NCI-H128 (cell line): ENCODE data around the gene NEDD8.

Experiments
- DNase-seq: peaks from one replicate; lab custom pipeline; 2025; ENCODE audit not compliant: unreplicated experiment; lab: John Stamatoyannopoulos, UW

The NEDD8 gene

DNA sequence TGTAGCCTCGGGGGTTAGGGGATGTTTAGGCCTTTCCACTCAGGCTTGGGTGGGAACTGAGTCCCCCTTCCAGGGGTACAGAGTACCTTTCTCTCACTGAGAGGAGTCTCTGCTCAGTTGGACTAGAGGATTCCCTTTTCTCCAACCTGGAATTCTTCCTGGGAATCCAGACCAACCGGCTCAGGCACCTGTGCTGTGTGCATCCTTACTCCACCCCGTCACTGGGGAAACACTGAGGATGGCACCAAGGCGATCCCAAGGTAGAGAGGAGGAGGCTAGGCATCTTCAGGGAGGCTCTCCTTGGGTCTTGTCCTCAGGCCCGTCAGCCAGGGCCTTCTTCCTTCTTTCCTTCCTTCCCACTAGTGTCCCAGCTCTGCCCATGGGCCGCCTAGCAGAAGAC lies 31.7 kb upstream of the NEDD8 start:
- DNase-seq: no peak

DNA sequence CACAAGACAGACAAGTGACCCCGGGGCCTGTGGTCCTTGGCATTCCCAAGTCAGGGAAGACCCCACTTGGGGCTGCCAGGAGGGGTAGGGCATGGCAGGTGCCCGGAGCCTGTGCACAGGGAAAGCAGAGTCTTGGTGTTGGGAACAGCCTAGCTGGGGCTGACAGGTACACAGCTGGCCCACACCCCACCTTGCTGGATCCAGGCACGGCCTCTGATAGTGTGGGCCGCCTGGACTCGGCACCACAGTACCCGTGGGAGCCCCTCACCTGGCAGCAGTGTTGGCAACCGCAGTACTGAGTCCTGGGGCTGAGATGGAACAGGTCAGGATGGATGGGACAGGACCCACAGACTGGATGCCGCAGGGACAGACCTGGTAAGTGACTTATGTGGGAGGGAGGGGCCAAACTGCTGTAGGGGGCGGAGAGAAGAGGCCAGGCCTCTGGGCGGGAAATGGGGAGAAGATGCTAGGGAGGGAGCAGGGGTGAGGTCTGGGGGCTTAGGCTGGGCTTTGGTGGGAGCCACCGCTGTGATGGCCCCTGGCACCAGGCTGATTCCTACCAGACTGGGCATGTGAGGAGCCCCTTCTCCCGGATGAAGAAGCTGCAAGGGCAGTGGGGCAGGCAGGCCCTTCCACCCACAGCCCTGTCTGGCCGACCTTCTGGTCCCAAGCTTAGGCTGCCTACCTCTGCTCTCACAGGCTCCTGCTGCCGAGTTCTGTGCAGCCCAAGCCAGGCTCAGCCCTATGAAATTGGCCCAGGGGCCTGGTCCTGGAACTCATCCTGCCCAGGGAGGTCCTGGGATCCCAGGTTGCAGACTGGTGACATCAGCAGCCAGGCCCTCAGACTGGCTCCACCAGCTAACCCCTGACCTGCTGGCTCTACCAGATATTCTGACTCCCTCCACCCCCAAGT lies 30.9 kb upstream of the NEDD8 start, which contains the start of gene TGM1:
Gene TGM1 (minus strand): TSS at position 357 of the 913 bp plus-strand sequence. CDS start 825 bp downstream, outside the sequence.
- no peak for DNase-seq

GRCh38 chr14:24261969-24262327 lies 29.8 kb upstream of the NEDD8 start:
- DNase-seq: no peak

GRCh38 chr14:24261256-24261968 lies 29.2 kb upstream of the NEDD8 start:
- DNase-seq: no peak

- DNase-seq: no peak
Observed at GRCh38 chr14:24260780-24261157, 28.6 kb upstream of the NEDD8 start.

DNA sequence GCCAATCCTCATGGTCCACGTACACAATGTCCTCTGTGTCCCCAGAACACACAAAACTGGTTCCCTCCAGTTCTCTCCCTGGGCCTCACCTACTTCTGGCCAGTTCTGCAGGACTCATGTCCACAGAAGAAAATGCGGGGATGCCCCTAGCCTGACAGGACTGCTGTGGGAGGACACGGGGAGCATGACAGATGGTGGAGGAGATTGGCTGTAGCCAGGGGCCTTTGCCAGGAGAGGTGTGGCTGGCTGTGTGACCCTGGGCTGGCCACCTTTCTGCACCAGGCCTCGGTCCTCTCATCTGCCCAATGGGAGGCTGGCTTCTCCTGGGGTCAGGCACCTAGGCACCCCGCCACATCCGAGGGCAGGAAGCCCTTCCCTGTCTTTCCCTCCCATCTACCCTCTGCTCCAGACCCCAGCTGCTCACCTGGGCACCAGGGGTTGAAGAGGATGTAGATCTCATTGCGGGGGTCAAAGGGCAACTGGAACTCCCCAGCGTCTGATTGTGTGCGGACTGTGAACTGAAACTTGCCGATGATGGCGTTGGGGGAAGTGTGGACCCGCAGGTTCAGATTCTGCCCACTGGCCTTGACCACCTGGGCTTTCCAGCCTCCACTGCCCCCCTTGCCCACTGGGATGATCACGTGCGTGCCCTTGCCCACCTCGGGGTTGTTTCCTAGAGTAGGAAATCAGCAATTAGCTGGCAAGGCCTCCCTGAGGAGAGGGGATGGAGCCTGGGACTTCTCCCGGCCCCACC lies 28.0 kb upstream of the NEDD8 start:
- no peak for DNase-seq

GRCh38 chr14:24259282-24260025 lies 27.3 kb upstream of the NEDD8 start:
- no peak for DNase-seq

DNA sequence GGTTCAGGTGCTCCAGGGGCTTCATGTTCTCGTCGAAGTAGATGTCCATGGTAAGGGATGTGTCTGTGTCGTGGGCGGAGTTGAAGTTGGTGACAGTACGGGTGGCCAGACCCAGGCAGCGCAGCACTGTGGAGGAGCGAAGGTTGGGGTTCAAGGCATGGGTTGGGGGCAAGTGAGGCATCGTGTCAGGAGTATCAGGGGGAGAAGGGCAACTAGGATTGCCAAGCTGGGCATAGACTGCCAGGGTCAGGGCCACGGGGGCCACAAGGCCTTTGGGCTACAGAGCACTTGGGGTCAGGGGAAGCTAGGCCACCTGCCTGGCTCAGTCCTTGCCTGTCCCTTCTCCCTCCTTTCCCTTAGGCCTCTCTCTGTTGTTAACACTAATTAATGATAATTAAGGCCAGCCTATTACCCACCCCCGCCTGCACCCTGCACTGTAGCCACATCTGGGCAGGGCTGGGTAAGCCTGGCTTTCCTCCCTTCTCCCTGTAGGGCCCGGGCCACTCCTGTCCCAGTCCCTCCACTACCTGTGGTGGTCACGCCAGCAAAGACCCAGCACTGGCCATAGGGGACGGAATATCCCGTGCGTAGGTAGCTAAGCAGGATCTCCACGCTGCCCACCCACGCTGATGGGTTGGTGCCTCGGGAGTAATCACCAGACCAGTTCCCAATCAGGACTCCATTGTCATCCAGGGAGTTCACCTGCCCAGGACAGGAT lies 26.5 kb upstream of the NEDD8 start:
- no peak for DNase-seq

DNA sequence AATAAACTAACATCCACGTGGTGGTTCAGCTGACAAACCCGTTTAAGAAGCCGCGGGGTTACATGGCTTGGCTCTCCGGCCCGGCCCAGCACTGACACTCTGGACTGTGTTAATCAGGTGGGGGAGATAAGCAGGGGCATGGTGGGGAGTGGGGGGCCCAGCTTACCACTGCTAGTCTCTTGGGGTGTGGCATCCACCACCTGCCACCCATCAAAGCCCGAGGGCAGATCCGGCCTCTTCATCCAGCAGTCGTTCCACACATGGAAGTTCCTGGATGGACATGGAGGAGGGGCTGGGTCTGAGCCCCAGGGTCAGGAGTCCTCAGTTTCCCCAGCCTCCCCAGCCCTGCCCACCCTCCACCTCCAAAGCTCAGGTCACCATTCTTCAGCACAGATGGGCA lies 26.0 kb upstream of the NEDD8 start:
- no peak for DNase-seq

DNA sequence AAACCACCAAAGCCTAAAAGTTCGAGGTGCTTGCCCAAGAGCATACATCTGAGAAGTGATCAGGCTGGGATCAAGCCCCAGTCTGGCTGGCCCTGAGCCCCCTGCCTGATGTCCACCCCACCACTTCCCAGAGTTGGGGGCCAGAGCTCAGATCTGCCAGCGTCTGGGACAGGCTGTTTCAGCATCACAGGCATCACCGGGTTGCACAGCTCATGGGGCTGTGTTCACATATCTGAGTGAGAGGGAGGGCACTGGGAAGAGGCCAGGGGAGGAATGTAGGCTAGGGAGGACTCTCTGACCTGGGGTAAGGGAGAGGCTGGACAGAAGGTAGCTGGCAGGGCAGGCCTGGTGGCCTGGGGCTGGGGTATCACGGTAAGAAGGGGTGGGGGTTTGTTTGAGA lies 24.8 kb upstream of the NEDD8 start:
- no peak for DNase-seq

GRCh38 chr14:24255931-24256711 lies 24.0 kb upstream of the NEDD8 start:
- no peak for DNase-seq

GRCh38 chr14:24255438-24255837 lies 23.3 kb upstream of the NEDD8 start:
- no peak for DNase-seq

DNA sequence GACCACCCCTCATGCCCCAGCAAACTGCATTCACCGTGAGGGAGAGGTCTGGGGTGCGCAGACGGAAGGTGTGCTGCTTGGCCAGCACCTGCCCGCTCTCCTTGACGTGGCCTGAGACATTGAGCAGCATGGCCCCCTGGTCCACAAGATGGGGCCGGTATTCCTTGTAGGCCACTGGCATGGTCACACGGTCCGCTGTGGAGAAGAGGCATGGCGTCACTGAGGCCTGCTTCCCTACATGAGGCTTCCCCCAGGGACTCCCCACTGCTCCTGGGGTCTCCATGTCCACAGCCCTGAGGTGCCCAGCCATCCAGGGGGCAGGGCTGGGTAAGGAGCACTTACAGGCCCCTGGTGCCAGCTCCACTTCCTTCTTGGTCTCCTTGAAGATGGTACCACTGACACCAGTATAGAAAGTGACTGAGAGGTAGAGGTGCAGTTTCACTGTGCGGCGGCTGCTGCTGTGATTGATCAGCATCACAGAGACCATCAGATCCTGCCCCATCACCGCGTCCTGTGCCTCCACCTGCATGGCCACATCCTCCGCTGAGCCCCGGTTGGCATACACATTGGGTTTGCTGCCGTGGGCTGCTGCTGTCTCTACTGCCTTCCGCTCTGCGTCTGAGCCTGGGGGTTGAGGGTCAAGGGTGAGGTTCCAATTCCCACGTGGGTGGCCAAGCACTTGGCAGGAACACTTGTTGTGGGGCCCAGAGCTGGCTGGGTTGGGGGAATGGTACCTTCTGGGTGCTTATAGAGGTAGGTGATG lies 22.6 kb upstream of the NEDD8 start:
- no peak for DNase-seq

DNA sequence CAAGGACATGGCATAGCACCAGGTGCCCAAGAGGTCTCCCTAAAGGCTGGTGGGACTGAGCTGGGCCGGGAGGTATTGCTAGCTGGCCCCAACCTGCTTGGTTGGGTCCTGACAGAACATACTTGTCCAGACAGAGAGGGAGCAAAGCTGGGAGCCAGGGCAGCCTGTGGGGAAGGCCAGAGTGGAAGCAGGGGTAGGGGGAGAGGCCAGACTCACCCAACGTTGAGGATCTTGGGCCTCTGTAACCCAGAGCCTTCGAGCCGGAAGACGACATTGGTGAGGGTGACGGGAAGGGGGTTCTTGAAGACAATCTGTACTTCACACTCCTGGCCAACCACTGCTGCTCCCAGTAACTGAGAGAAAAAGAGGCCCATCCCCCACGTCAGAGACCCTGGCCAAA lies 21.8 kb upstream of the NEDD8 start:
- DNase-seq: no peak

DNA sequence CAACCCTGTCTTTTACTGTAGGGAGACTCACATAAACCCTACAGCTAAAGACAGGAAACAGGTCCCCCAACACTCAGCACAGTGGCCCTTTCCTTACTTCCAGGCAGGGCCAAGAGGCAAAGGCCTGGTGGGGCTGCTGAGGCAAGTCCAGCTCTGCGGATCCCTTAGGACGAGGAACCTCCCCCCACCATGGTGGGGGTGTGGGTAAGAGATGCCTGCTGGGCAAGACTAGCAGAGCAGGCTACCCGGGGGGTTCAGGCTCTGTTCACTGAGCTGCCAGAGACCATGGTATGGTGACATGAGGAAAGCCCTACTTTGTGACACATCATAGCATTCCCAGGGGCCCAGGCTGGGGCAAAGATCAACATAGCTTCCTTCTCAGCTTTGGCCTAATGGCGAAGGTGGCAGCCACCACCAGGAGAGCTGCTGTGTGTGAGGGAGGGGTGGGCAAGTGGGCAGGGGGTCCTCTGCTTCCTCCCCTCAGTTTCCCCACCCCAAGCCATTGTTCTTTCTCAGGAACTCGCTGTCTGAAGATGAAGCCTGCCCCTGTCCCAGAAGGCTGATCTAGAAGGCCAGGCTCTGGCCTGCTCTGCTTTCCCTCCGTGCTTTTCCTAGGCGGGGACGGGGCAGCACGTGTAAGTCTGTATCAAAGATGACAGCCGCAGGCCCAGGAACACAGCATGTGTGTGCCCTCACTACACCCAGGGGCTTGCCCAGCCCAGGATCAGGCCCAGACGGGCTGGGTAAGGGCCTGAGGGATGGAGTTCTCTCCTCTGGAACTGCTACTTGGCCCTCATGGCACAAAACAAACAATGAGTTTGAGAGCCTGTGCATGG lies 20.3 kb upstream of the NEDD8 start:
- DNase-seq: no peak

GRCh38 chr14:24251880-24252288 lies 19.7 kb upstream of the NEDD8 start:
- DNase-seq: no peak

- DNase-seq: no peak
Observed at GRCh38 chr14:24250354-24250753, 18.2 kb upstream of the NEDD8 start.
